ENCODE data around the gene ZNF473. TPM values are rescaled to one million over a fixed set of nuclear protein-coding genes. Genes with fewer than 3 reads are reported as not detected.
A peak's percentile ranks its signal among the peaks of the same experiment; 100 is the strongest.

ZNF473 gene
- polyA plus RNA-seq, 10 donors = 6.2 to 9.0 (median 7.5) TPM

- DNase-seq = no peak
Measured at GRCh38 chr19:50002386-50002960, 23.3 kb upstream of the ZNF473 start.

DNA sequence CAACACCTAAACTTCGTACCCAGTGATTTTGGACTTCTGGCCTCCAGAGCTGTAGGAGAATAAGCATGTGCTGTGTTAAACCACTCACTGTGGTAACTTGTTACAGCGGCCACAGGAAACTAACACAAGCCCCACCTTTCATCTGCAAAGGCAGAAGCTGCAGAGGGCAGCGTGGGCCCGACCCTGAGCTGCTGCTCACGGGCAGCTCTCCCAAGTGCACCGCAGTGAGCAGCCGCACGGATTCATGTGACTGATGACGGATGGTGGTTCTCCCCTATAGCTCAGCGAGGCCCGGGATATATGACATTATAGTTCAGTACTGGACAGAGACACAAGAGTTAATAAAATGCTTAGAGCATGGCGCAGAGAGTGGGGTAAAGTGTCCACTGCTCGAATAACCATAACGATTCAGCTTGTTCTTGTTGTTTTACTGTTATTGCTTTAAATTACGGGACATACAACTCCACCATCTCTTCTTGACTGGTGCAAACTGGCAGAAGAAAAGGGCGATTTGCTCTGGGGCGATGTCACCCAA is 22.5 kb upstream of the ZNF473 start:
- no peak for DNase-seq

DNA sequence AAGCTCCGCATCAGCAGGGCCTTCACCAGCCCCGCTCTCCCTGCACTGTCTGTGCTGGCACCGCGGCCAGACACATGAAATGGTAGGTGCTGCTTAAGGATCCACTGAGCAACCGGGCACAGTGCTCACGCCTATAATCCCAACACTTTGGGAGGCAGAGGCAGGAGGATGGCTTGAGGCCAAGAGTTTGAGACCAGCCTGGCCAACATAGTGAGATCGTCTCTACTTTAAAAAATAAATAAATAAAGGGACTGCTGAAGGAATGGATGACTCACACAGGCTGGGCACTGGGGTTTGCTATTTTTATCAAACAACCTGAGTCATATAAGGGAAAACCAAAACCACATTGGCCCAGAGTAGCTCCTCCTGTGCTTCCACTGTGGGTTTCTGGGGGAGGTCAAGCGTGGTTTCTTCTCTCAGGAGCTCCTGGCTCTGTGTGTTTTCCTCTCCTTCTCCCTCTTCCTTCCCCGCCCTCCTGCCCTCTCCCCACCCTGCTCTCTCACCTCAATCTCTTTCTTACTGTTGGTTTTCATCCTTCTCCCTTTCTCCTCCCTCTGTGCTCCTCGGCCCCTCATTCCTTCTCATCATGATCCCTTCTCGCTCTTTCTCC is 21.9 kb upstream of the ZNF473 start:
- peak in 1 of 3 donors; percentile 90 for DNase-seq

DNA sequence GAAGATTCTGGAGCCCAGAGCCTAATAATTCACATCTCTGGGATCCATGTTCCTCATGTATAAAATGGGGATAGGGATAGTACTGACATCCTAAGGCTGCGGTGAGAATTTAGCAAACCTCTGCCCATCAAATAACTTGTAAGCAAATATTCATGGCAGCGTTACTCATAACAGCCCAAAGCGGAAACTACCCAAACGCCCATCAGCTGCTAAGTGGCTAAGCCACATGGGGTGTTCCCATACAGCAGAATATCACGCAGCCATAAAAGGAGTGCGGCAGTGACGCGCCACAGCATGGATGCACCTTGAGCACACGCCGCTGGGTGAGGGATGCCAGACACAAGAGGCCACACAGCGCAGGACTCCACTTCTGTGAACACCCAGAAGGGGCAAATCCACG is 20.4 kb upstream of the ZNF473 start:
- no peak for DNase-seq

DNA sequence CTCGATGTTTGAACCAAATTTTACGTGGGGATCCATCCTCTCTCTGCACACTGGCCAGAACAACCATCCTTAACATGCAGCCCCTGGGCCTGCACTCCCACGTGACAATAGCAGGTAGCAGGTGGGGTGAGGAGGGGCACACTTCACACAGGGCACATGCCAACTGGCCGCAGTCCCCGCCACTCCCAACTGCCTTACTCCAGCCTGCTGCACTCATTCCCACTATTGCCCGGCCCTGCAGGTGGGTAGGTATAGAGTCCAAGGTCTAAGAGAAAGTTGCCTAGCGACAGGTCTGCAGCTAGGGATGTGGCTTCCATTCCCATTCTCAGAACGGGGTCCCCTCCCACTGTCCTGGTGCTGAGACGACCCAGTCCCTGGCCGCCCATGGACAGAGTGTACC is 18.6 kb upstream of the ZNF473 start:
- no peak for DNase-seq

- no peak for DNase-seq
Measured at GRCh38 chr19:50007947-50008346, 17.9 kb upstream of the ZNF473 start.

DNA sequence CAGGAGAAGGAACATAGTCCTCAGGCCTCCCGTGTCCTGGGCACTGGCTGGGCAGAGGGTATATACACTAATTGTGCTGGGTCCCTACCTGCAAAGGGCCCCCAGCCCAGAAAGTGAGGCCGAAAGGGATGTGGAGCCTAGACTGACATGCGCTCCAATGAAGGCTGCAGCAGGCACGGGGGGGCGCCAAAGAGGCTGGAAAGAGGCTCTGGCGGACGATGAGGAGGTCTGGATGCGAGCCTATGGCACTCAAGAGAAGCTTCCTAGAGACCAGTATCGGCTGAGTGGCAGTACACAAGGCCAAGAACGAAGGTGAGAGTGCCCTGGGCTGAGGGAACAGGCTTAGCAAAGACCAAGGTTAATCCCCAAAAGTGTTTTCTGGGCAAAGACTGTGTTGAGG is 17.3 kb upstream of the ZNF473 start:
- DNase-seq = no peak

- DNase-seq = no peak
Measured at GRCh38 chr19:50016225-50016807, 9.5 kb upstream of the ZNF473 start.

DNA sequence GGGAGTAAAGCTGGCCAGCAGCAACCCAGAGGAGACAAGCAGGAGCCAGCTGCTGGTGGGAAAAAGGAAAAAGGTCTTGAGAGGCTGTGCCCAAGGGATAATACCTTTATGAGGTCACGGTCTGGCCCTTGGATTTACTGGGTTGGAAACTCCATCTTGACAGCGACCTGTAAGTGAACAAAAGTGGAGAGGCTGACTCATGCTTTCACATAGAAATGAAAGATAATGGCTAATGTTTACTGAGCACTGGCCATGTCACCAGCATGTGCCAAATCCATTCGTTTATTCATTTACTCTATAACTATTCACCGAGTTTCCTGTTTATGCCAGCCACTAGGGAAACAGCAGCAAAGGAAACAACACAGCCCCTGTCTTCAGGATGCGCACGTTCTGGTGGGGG is 5.3 kb upstream of the ZNF473 start:
- no peak for DNase-seq

GRCh38 chr19:50022823-50023222 is 3.0 kb upstream of the ZNF473 start:
- no peak for DNase-seq

DNA sequence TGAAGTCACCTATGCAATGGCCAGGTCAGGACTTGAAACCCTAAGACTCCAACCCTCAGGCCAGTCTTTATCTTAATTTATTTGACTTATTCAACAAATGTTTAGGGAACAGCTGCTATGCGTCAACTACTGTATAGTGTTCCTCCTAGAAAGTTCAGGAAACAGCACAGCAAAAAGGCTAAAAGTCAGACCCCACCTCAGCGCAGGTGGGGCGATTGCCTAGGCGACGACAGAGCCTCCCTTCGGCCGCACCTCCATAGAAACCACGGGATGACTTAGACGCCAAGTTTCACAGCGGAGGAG is 1.1 kb upstream of the ZNF473 start:
- no peak for DNase-seq

DNA sequence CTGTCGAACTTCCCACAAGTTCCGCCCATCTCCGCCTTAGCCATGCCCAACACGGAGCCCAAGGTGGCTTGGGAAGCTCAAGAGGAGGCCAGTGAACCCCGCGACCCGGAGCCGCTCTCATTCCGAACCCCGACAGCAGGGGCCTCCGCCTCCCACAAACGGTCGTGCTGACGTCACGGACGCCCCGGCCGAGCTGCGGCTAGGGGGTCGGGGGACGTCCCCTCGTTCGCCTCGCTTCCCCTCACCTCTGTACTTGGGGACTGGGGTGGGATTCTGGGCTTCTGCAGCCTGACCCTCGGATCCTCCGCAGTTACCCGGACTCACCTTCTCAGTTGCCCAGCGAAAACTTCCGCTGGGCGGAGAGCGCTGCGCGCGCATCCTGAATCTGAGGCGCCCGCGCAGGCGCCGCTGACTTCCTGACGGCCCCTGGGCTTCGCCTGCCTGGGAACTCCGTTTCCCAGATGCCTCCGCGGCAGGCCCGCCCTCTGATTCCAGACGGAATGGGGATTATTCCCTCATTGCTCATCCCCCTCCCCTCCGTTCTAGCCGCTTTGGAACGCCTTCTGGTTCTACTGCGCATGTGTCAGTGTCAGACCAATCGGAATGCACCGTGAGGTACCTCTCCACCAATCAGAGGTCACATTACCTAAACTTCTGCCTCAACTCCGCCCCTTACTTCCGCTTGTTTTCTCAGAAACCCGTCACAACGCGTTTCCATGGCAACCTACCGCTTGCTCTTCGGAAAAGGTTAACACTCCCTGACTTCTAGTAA is 597 bp upstream of the ZNF473 start, which contains the start of gene VRK3:
TSS of gene VRK3 (minus strand) at position 351 of the 772 bp plus-strand sequence. CDS start 9,210 bp downstream, outside the sequence.
- DNase-seq = peak; percentile 100

- no peak for DNase-seq
Measured at GRCh38 chr19:50026550-50026906, 723 bp downstream of the ZNF473 start.

DNA sequence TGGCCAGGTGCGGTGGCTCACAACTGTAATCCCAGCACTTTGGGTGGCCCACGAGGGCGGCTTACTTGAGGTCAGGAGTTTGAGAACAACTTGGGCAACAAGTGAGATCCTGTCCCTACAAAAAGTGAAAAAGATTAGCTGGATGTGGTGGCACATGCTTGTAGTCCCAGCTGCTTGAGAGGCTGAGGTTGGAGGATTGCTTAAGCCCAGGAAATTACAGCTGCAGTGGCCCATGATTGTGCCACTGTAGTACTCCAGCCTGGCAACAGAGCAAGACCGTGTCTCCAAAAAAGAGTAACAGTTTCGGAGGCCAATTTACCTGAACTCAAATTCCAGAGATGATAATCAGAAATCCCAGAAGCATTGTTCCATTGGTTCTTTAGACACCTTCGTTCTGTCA is 4.4 kb downstream of the ZNF473 start:
- no peak for DNase-seq

GRCh38 chr19:50030937-50031336 is 5.1 kb downstream of the ZNF473 start:
- no peak for DNase-seq

GRCh38 chr19:50036908-50037307 is 11.1 kb downstream of the ZNF473 start:
- no peak for DNase-seq

DNA sequence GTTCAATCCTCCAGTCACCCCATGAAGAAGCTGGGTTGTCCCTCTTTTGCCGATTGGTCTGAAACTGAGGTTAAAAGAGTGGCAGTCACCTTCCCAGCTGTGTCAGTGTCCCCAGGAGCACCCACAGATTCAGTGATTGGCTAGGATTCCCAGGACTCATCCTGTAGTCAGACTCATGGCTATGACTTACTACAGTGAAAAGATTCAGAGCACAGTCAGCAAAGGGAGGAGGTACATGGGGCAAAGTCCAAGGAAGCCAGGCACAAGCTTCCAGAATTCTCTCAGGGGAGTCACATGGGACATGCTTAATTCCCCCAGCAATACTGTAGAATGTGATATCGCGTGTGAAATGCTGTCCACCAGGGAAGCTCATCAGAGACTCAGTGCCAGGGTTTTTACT is 14.2 kb downstream of the ZNF473 start:
- no peak for DNase-seq

DNA sequence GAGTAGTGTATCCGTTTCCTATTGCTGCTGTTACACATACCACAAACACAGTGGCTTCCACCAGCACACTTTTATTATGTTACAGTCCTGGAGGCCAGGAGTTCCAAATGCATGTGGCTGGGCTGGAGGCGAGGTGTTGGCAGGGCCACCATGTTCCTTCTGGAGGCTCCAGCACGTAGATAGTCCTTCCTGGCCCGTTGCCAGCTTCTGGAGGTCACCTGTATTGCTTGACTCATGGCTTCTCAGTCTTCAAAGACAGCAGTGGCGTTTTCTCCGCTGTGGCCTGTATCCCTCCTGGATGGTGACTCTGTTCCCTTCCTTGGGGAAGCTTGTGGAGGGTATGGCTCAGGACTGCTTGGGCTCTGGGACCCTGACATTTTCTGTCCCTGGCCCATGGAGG is 15.2 kb downstream of the ZNF473 start:
- no peak for DNase-seq

DNA sequence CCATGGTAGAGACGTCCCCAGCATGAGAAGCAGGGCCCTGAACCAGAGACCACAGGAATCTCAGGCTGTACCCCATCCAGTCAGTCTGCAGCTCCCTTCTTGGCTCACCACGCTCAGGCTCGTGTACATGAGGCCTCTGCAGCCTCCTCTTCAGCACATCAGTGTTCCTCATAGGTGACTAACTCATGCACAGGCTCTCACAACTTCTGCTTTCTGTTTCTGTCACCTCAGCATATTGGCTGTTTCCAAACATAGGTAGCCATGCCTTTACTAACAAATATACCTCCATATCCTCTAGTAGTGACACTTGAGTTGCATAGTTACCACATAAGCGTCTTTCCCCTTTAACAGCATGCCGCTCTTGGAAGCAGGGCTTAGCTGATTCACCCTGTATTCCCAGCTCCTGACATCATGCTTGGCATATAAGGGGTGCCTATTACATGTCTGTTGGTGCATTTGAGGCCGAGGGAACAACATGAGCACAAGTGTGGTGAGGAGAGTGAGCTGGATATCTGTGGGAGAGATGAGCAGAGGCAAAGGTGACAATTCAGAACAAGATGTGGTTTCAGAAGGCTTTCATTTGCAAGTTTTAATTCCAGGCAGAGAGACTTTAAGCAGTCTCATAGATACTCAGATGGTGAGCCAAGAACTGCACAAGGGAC is 16.7 kb downstream of the ZNF473 start:
- no peak for DNase-seq

DNA sequence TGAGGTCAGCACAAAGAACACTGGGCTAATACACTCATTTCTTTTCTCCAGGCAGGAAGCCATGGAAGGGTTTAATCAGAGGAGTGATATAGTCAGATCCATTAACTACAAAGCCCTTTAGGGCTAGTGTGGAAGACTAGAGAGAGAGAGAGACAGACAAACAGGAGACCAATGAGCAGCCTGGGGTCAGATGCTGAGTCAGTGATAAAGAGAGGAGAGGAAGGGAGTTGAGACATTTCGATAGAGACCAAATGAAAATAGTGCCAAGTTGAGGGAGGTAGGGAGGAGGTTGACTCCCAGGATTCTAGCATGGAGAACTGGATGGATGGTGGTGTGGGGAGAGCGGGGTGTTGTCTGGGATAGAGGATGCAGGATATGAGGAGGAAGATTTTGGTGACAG is 18.2 kb downstream of the ZNF473 start:
- no peak for DNase-seq

DNA sequence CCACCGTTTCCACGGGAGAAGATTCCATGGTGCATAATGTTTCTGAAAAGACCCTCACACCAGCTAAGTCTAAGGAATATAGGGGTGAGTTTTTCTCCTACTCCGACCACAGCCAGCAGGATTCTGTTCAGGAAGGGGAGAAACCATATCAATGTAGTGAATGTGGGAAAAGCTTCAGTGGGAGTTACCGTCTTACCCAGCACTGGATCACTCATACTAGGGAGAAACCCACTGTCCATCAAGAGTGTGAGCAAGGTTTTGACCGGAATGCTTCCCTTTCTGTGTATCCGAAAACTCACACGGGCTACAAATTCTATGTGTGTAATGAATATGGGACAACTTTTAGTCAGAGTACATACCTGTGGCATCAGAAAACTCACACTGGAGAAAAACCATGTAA is 19.1 kb downstream of the ZNF473 start:
- DNase-seq = no peak
